ENCODE results near the gene ADA.
A peak's percentile ranks its signal among the peaks of the same experiment; 100 is the strongest.

Gene ADA

DNA sequence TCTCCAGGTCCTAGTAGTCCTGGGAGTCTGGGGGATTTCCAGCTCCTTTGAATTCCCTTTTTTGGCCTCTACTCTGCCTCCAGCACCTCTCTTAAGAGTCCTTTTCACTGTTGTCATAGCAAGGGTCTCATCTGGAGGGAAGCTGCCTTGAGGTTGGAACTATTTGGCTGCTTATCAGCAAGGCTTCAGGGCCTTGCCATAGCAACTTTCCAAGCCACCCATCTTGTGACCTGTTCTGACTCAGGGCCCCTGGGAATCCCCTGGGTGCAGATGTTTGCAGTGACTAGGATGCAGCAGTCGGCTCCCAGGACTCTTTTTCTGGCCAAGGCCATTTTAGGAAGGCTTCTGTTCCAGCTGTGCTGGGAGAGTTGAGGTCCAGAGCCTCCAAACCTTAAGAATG is 56.8 kb downstream of the ADA start:
- H2AFZ ChIP-seq (ENCODE audit: low read length) = no peak overlapping the region
- H3K27me3 ChIP-seq (ENCODE audit: control insufficient read depth in 3 of 3, insufficient read depth in 3 of 3, low read depth in 1 of 3, low read length in 3 of 3) = no peaks in the 10 kb centered on the region
- H4K91ac ChIP-seq (ENCODE audit: low read depth, low read length, poor library complexity) = no peak overlapping the region
- no peak overlapping the region for H4K8ac ChIP-seq (ENCODE audit: low read depth, low read length)
- no peak overlapping the region for H3K4me2 ChIP-seq (ENCODE audit: insufficient read depth, low read length, poor library complexity, severe bottlenecking)
- WGBS, 2 donors (ENCODE audit: extremely low coverage in 2 of 2, insufficient read length in 2 of 2, insufficient replicate concordance in 1 of 2) = no CpG with 5 or more reads among the region's 1 CpG
- H3K9ac ChIP-seq (ENCODE audit: low read depth, low read length, poor library complexity) = no peak overlapping the region
- no peaks in the 10 kb centered on the region for H3K9me3 ChIP-seq (replicated peaks in 1 of 2; ENCODE audit: control insufficient read depth in 2 of 2, insufficient read depth in 1 of 2, low read depth in 1 of 2, low read length in 2 of 2)
- H2BK12ac ChIP-seq (ENCODE audit: low read length) = no peak overlapping the region
- no peak overlapping the region for H3K4ac ChIP-seq (ENCODE audit: low read length)
- no peak overlapping the region for H3K4me3 ChIP-seq (ENCODE audit: low read length in 2 of 2)
- H3K79me1 ChIP-seq (ENCODE audit: low read depth, low read length) = no peaks in the 10 kb centered on the region
- no peak overlapping the region for H3K27ac ChIP-seq (replicated peaks; ENCODE audit: low read length)
- no peak for DNase-seq (ENCODE audit: low spot score)
- H2AK5ac ChIP-seq (ENCODE audit: low read depth, low read length) = no peak overlapping the region
- peaks cover 1 to 9% of the 10 kb centered on the region in 2 donors for H3K4me1 ChIP-seq (ENCODE audit: control insufficient read depth in 2 of 2, insufficient read depth in 1 of 2, low read depth in 1 of 2, low read length in 2 of 2)
- peaks cover 5 to 27% of the 10 kb centered on the region in 2 donors for H3K36me3 ChIP-seq (replicated peaks in 1 of 2; ENCODE audit: control insufficient read depth in 2 of 2, insufficient read depth in 2 of 2, low read length in 2 of 2)
- no peak overlapping the region for H3K18ac ChIP-seq (ENCODE audit: low read length)
- no peak overlapping the region for H3K14ac ChIP-seq (ENCODE audit: low read length)
- no peak overlapping the region for H2BK5ac ChIP-seq (ENCODE audit: low read length)
- H2BK15ac ChIP-seq (ENCODE audit: low read length) = no peak overlapping the region
- H2BK120ac ChIP-seq (ENCODE audit: low read depth, low read length) = no peak overlapping the region
- H3K23ac ChIP-seq (ENCODE audit: low read depth, low read length, poor library complexity) = no peak overlapping the region

- Histone ChIP-seq H2BK15ac (ENCODE audit: low read length) (no peak overlapping the region), H2AFZ (ENCODE audit: low read length) (no peak overlapping the region), H3K18ac (ENCODE audit: low read length) (no peak overlapping the region), H3K4me2 (ENCODE audit: insufficient read depth, low read length, poor library complexity, severe bottlenecking) (no peak overlapping the region), H4K8ac (ENCODE audit: low read depth, low read length) (no peak overlapping the region), H3K9ac (ENCODE audit: low read depth, low read length, poor library complexity) (no peak overlapping the region), H2BK12ac (ENCODE audit: low read length) (no peak overlapping the region), H3K36me3 (replicated peaks in 1 of 2; ENCODE audit: control insufficient read depth in 2 of 2, insufficient read depth in 2 of 2, low read length in 2 of 2) (peaks cover 5 to 29% of the 10 kb centered on the region in 2 donors), H3K4me3 (ENCODE audit: low read length in 2 of 2) (no peak overlapping the region), H3K79me1 (ENCODE audit: low read depth, low read length) (no peaks in the 10 kb centered on the region), H3K23ac (ENCODE audit: low read depth, low read length, poor library complexity) (no peak overlapping the region), H3K27me3 (ENCODE audit: control insufficient read depth in 3 of 3, insufficient read depth in 3 of 3, low read depth in 1 of 3, low read length in 3 of 3) (no peaks in the 10 kb centered on the region), H2BK5ac (ENCODE audit: low read length) (no peak overlapping the region), H2BK120ac (ENCODE audit: low read depth, low read length) (no peak overlapping the region), H3K27ac (replicated peaks; ENCODE audit: low read length) (no peak overlapping the region), H2AK5ac (ENCODE audit: low read depth, low read length) (no peak overlapping the region), H3K9me3 (replicated peaks in 1 of 2; ENCODE audit: control insufficient read depth in 2 of 2, insufficient read depth in 1 of 2, low read depth in 1 of 2, low read length in 2 of 2) (no peaks in the 10 kb centered on the region), H3K4ac (ENCODE audit: low read length) (no peak overlapping the region), H3K4me1 (ENCODE audit: control insufficient read depth in 2 of 2, insufficient read depth in 1 of 2, low read depth in 1 of 2, low read length in 2 of 2) (peaks cover 1 to 8% of the 10 kb centered on the region in 2 donors), H3K14ac (ENCODE audit: low read length) (no peak overlapping the region), H4K91ac (ENCODE audit: low read depth, low read length, poor library complexity) (no peak overlapping the region)
- no peak for DNase-seq (ENCODE audit: low spot score)
- no CpG with 5 or more reads among the region's 2 CpGs for WGBS, 2 donors (ENCODE audit: extremely low coverage in 2 of 2, insufficient read length in 2 of 2, insufficient replicate concordance in 1 of 2)
Measured at GRCh38 chr20:44593751-44594150, 57.7 kb downstream of the ADA start.

GRCh38 chr20:44592366-44592765 is 59.1 kb downstream of the ADA start:
- H3K27ac ChIP-seq (replicated peaks; ENCODE audit: low read length) = no peak overlapping the region
- no peaks in the 10 kb centered on the region for H3K4me1 ChIP-seq (ENCODE audit: control insufficient read depth in 2 of 2, insufficient read depth in 1 of 2, low read depth in 1 of 2, low read length in 2 of 2)
- no peak overlapping the region for H3K4me3 ChIP-seq (ENCODE audit: low read length in 2 of 2)
- H4K91ac ChIP-seq (ENCODE audit: low read depth, low read length, poor library complexity) = no peak overlapping the region
- no peak overlapping the region for H3K23ac ChIP-seq (ENCODE audit: low read depth, low read length, poor library complexity)
- no peak overlapping the region for H3K18ac ChIP-seq (ENCODE audit: low read length)
- H3K79me1 ChIP-seq (ENCODE audit: low read depth, low read length) = no peaks in the 10 kb centered on the region
- no peak overlapping the region for H2AK5ac ChIP-seq (ENCODE audit: low read depth, low read length)
- no CpG with 5 or more reads among the region's 3 CpGs for WGBS, 2 donors (ENCODE audit: extremely low coverage in 2 of 2, insufficient read length in 2 of 2, insufficient replicate concordance in 1 of 2)
- no peaks in the 10 kb centered on the region for H3K9me3 ChIP-seq (replicated peaks in 1 of 2; ENCODE audit: control insufficient read depth in 2 of 2, insufficient read depth in 1 of 2, low read depth in 1 of 2, low read length in 2 of 2)
- H2BK5ac ChIP-seq (ENCODE audit: low read length) = no peak overlapping the region
- no peak overlapping the region for H3K4me2 ChIP-seq (ENCODE audit: insufficient read depth, low read length, poor library complexity, severe bottlenecking)
- H2AFZ ChIP-seq (ENCODE audit: low read length) = no peak overlapping the region
- no peak overlapping the region for H2BK12ac ChIP-seq (ENCODE audit: low read length)
- no peak overlapping the region for H4K8ac ChIP-seq (ENCODE audit: low read depth, low read length)
- H3K27me3 ChIP-seq (ENCODE audit: control insufficient read depth in 3 of 3, insufficient read depth in 3 of 3, low read depth in 1 of 3, low read length in 3 of 3) = no peaks in the 10 kb centered on the region
- no peak overlapping the region for H2BK15ac ChIP-seq (ENCODE audit: low read length)
- no peak for DNase-seq (ENCODE audit: low spot score)
- H3K36me3 ChIP-seq (replicated peaks in 1 of 2; ENCODE audit: control insufficient read depth in 2 of 2, insufficient read depth in 2 of 2, low read length in 2 of 2) = peaks cover 5 to 29% of the 10 kb centered on the region in 2 donors
- peak overlapping the region; percentile 34 for H3K9ac ChIP-seq (ENCODE audit: low read depth, low read length, poor library complexity)
- no peak overlapping the region for H2BK120ac ChIP-seq (ENCODE audit: low read depth, low read length)
- H3K4ac ChIP-seq (ENCODE audit: low read length) = no peak overlapping the region
- no peak overlapping the region for H3K14ac ChIP-seq (ENCODE audit: low read length)

DNA sequence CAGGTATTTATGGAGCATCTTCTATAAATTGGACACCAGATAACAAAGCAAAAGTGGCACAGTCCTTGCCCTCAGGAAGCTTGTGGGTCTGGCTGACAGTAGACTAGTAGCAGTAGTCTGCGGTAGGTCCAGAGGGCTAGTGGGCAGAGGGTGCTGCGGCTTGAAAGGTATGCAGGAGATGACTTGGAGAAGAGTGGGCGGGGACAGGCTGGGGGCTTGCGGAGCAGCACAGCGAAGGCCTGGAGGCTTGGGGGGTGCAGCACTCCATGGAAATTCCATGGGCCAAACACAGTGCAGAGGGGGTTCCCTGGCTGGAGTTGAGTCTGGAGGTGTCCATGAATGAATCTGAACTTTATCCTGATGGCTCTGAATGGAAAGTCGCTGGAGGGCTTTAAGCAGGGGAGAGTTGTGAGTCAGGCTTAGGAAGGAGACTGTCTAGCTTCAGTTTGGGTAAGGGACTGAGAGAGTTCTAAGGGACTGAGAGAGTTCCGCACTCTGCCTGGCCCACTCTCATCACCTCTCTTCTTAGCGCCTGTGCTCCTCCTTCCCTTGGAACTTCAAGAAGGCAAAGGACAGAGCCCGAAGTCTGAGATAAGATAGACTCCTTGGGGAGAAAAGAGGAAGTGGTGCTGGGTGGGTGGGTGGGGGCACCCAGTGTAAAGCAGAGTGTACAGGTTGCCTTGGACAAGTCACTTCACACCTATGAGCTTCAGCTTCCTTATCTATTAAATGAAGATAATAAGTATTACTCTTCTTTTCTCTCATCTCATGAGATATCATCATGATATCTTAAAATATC is 60.3 kb downstream of the ADA start:
- H2AK5ac ChIP-seq (ENCODE audit: low read depth, low read length) = no peak overlapping the region
- no peak overlapping the region for H3K14ac ChIP-seq (ENCODE audit: low read length)
- H2AFZ ChIP-seq (ENCODE audit: low read length) = no peak overlapping the region
- H3K9ac ChIP-seq (ENCODE audit: low read depth, low read length, poor library complexity) = no peak overlapping the region
- no peak overlapping the region for H2BK5ac ChIP-seq (ENCODE audit: low read length)
- no peaks in the 10 kb centered on the region for H3K9me3 ChIP-seq (replicated peaks in 1 of 2; ENCODE audit: control insufficient read depth in 2 of 2, insufficient read depth in 1 of 2, low read depth in 1 of 2, low read length in 2 of 2)
- no peak overlapping the region for H3K23ac ChIP-seq (ENCODE audit: low read depth, low read length, poor library complexity)
- H3K4me2 ChIP-seq (ENCODE audit: insufficient read depth, low read length, poor library complexity, severe bottlenecking) = no peak overlapping the region
- H4K91ac ChIP-seq (ENCODE audit: low read depth, low read length, poor library complexity) = no peak overlapping the region
- no peak overlapping the region for H2BK120ac ChIP-seq (ENCODE audit: low read depth, low read length)
- H3K4me3 ChIP-seq (ENCODE audit: low read length in 2 of 2) = no peak overlapping the region
- no peak overlapping the region for H4K8ac ChIP-seq (ENCODE audit: low read depth, low read length)
- H2BK15ac ChIP-seq (ENCODE audit: low read length) = no peak overlapping the region
- no peak for DNase-seq (ENCODE audit: low spot score)
- no peak overlapping the region for H3K4ac ChIP-seq (ENCODE audit: low read length)
- no peak overlapping the region for H3K18ac ChIP-seq (ENCODE audit: low read length)
- no peaks in the 10 kb centered on the region for H3K27me3 ChIP-seq (ENCODE audit: control insufficient read depth in 3 of 3, insufficient read depth in 3 of 3, low read depth in 1 of 3, low read length in 3 of 3)
- H2BK12ac ChIP-seq (ENCODE audit: low read length) = no peak overlapping the region
- H3K27ac ChIP-seq (replicated peaks; ENCODE audit: low read length) = no peak overlapping the region
- H3K36me3 ChIP-seq (replicated peaks in 1 of 2; ENCODE audit: control insufficient read depth in 2 of 2, insufficient read depth in 2 of 2, low read length in 2 of 2) = peaks cover 5 to 29% of the 10 kb centered on the region in 2 donors
- no CpG with 5 or more reads among the region's 9 CpGs for WGBS, 2 donors (ENCODE audit: extremely low coverage in 2 of 2, insufficient read length in 2 of 2, insufficient replicate concordance in 1 of 2)
- no peaks in the 10 kb centered on the region for H3K79me1 ChIP-seq (ENCODE audit: low read depth, low read length)
- H3K4me1 ChIP-seq (ENCODE audit: control insufficient read depth in 2 of 2, insufficient read depth in 1 of 2, low read depth in 1 of 2, low read length in 2 of 2) = no peaks in the 10 kb centered on the region

Measured in neuronal stem cell (in vitro differentiated cells).